Neural cell (in vitro differentiated cells): Measurements from ENCODE around the gene FAM53B. TPM values are rescaled to one million over a fixed set of nuclear protein-coding genes. Genes with fewer than 3 reads are reported as not detected.

Source experiments
- H2AFZ ChIP-seq: fragments of 200-600, 300-800 bp; sonication (generic), shearing (Covaris generic); 2 replicates; pipeline ENCODE4 v1.6.0; 2014; ENCODE audit warnings: low read depth, mild to moderate bottlenecking, antibody characterized with exemption, low read length, moderate library complexity
- H3F3A ChIP-seq: fragments of 200-600 bp; shearing (Covaris generic); 2 replicates; pipeline ENCODE4 v1.6.1; 2016; ENCODE audit warnings: mild to moderate bottlenecking, moderate library complexity, mixed read lengths, antibody characterized with exemption, low read length; ENCODE audit not compliant: insufficient read depth, poor library complexity, severe bottlenecking
- H3K27ac ChIP-seq: fragments of 200-600, 300-800 bp; sonication (generic), shearing (Covaris generic); 2 replicates; pipeline ENCODE4 v1.5.1; 2014; ENCODE audit warnings: mild to moderate bottlenecking, low read length, moderate library complexity
- H3K27me3 ChIP-seq: fragments of 300-800, 200-600 bp; sonication (generic), shearing (Covaris generic); 2 replicates; pipeline ENCODE4 v1.6.0; 2014; ENCODE audit warnings: mild to moderate bottlenecking, low read depth, low read length, moderate library complexity; ENCODE audit not compliant: insufficient read depth
- H3K36me3 ChIP-seq: fragments of 300-800, 200-600 bp; sonication (generic), shearing (Covaris generic); 2 replicates; pipeline ENCODE4 v1.5.1; 2014; ENCODE audit warnings: mild to moderate bottlenecking, antibody characterized with exemption, low read length, moderate library complexity; ENCODE audit not compliant: insufficient read depth
- H3K4me2 ChIP-seq: fragments of 300-800, 200-600 bp; sonication (generic), shearing (Covaris generic); 2 replicates; pipeline ENCODE4 v1.6.0; 2014; ENCODE audit warnings: mild to moderate bottlenecking, low read length
- H3K4me3 ChIP-seq: fragments of 300-800, 200-600 bp; sonication (generic), shearing (Covaris generic); 2 replicates; pipeline ENCODE4 v1.5.1; 2014; ENCODE audit warnings: mild to moderate bottlenecking, low read length, moderate library complexity
- H3K79me2 ChIP-seq: fragments of 200-600 bp; shearing (Covaris generic); replicated peaks from 2 replicates; pipeline ENCODE4 v1.6.0; 2014; ENCODE audit warnings: mild to moderate bottlenecking, low read length, moderate library complexity; ENCODE audit not compliant: insufficient read depth
- H3K9ac ChIP-seq: fragments of 300-800, 200-600 bp; sonication (generic), shearing (Covaris generic); 2 replicates; pipeline ENCODE4 v1.6.1; 2016; ENCODE audit warnings: mild to moderate bottlenecking, low read length, mixed read lengths
- H3K9me2 ChIP-seq: fragments of 200-600 bp; shearing (Covaris generic); 2 replicates; pipeline ENCODE4 v1.6.1; 2016; ENCODE audit warnings: mild to moderate bottlenecking, low read length, mixed read lengths; ENCODE audit not compliant: insufficient read depth
- H3K9me3 ChIP-seq: fragments of 200-600, 300-800 bp; sonication (generic), shearing (Covaris generic); 2 replicates; pipeline ENCODE4 v1.6.1; 2016; ENCODE audit warnings: mild to moderate bottlenecking, mixed run types, low read length, moderate library complexity, mixed read lengths
- H4K20me1 ChIP-seq: fragments of 200-600 bp; shearing (Covaris generic); 2 replicates; pipeline ENCODE4 v1.6.1; 2016; ENCODE audit warnings: mild to moderate bottlenecking, mixed run types; ENCODE audit not compliant: insufficient read depth
- CTCF ChIP-seq: fragments of 450-650 bp; IDR thresholded peaks from 2 replicates; pipeline ENCODE4 v1.5.1; 2014; ENCODE audit warnings: antibody characterized with exemption, mild to moderate bottlenecking, moderate library complexity; ENCODE audit not compliant: poor library complexity, severe bottlenecking
- EP300 ChIP-seq: fragments of 450-650 bp; conservative IDR thresholded peaks from 2 replicates; pipeline ENCODE4 v1.6.1; 2014; ENCODE audit warnings: antibody characterized with exemption, mild to moderate bottlenecking, moderate library complexity; ENCODE audit not compliant: poor library complexity, severe bottlenecking
- EZH2 ChIP-seq: fragments of 200-600, 300-800 bp; shearing (Covaris generic), sonication (generic); IDR thresholded peaks from 2 replicates; pipeline ENCODE4 v1.6.1; 2014; ENCODE audit warnings: antibody characterized with exemption, low read length, borderline replicate concordance, mild to moderate bottlenecking; ENCODE audit not compliant: insufficient read depth, poor library complexity, severe bottlenecking
- MXI1 ChIP-seq: fragments of 450-650 bp; conservative IDR thresholded peaks from 2 replicates; pipeline ENCODE4 v1.6.1; 2014; ENCODE audit warnings: antibody characterized with exemption, mild to moderate bottlenecking; ENCODE audit not compliant: poor library complexity, severe bottlenecking
- POLR2AphosphoS5 ChIP-seq: IDR thresholded peaks from 2 replicates; pipeline ENCODE4 v1.6.1; 2012
- RAD21 ChIP-seq: fragments of 450-650 bp; conservative IDR thresholded peaks from 2 replicates; pipeline ENCODE4 v1.6.1; 2014; ENCODE audit warnings: antibody characterized with exemption, mild to moderate bottlenecking, moderate library complexity
- REST ChIP-seq: IDR thresholded peaks from 2 replicates; pipeline ENCODE4 v1.6.1; 2012; ENCODE audit warnings: borderline replicate concordance
- SMC3 ChIP-seq: fragments of 450-650 bp; conservative IDR thresholded peaks from 2 replicates; pipeline ENCODE4 v1.6.1; 2014; ENCODE audit warnings: antibody characterized with exemption, mild to moderate bottlenecking, moderate library complexity; ENCODE audit not compliant: poor library complexity
- TAF1 ChIP-seq: IDR thresholded peaks from 2 replicates; pipeline ENCODE4 v1.6.1; 2012; ENCODE audit warnings: low read depth
- polyA plus RNA-seq: library from polyadenylated mRNA; depleted of rRNA; stranded (reverse); fragments of >200 nt; gene quantifications from 2 replicates; pipeline ENCODE4 v1.2.3, GENCODE V29; 2014

FAM53B gene
- polyA plus RNA-seq, 1 donor from 2014 or later: 21.8 TPM

GRCh38 chr10:124717041-124717757 is 27.0 kb downstream of the FAM53B start:
- Histone ChIP-seq H3K36me3 (no peaks in the 10 kb centered on the region), H3K9me3 (no peaks in the 10 kb centered on the region), H2AFZ (no peak overlapping the region), H3K4me3 (no peak overlapping the region), H3K9me2 (no peaks in the 10 kb centered on the region), H3K9ac (no peak overlapping the region), H3K27ac (no peak overlapping the region), H3K4me2 (no peak overlapping the region), H3F3A (no peaks in the 10 kb centered on the region), H3K27me3 (no peaks in the 10 kb centered on the region), H4K20me1 (no peaks in the 10 kb centered on the region), H3K79me2 (peaks cover 23% of the 10 kb centered on the region)
- TF ChIP-seq EP300: no peak
- TF ChIP-seq SMC3: no peak
- TF ChIP-seq EZH2: no peak
- TF ChIP-seq RAD21: no peak
- no peak for TF ChIP-seq REST
- no peak for TF ChIP-seq CTCF
- TF ChIP-seq TAF1: no peak
- TF ChIP-seq MXI1: no peak
- TF ChIP-seq POLR2AphosphoS5: no peak

- Histone ChIP-seq H3K27me3 (no peaks in the 10 kb centered on the region), H2AFZ (no peak overlapping the region), H3K27ac (no peak overlapping the region), H3F3A (no peaks in the 10 kb centered on the region), H3K36me3 (no peaks in the 10 kb centered on the region), H3K9me3 (no peaks in the 10 kb centered on the region), H3K79me2 (peaks cover 24% of the 10 kb centered on the region), H3K4me2 (no peak overlapping the region), H4K20me1 (no peaks in the 10 kb centered on the region), H3K4me3 (no peak overlapping the region), H3K9ac (no peak overlapping the region), H3K9me2 (no peaks in the 10 kb centered on the region)
- no peak for TF ChIP-seq REST
- no peak for TF ChIP-seq MXI1
- TF ChIP-seq EP300: no peak
- no peak for TF ChIP-seq POLR2AphosphoS5
Measured at GRCh38 chr10:124716369-124716768, 27.8 kb downstream of the FAM53B start.
